H1 (cell line): ENCODE results near the gene C6orf120. TPM values are rescaled to one million over a fixed set of nuclear protein-coding genes. Genes with fewer than 3 reads are reported as not detected.

Experiments
- CTCF ChIA-PET: fragments of 300-600 bp; sonication (Branson Sonifier 250); formaldehyde crosslinking; loops from one replicate; lab custom pipeline; 2021; ENCODE audit not compliant: partially characterized antibody; lab: Charles Lee
- POLR2A ChIA-PET: fragments of 300-600 bp; sonication (Branson Sonifier 250); formaldehyde crosslinking; loops from one replicate; lab custom pipeline; 2021; ENCODE audit warnings: inconsistent platforms; ENCODE audit not compliant: partially characterized antibody; lab: Charles Lee
- DNase-seq, 2 experiments: peaks; one replicate each; pipeline versions ENCODE4 v3.0.0 to v3.0.0-alpha.2; 2010 to 2022; ENCODE audit warnings: low spot score in 2 of 2, low read depth in 1 of 2, mixed read lengths in 1 of 2
- FAIRE-seq: peaks from 2 replicates; lab custom pipeline; 2011; peaks lifted over from hg19 to GRCh38; lab: Jason Lieb, UNC
- H2AFZ ChIP-seq: 2 replicates; pipeline ENCODE4 v1.8.1; 2012; ENCODE audit warnings: low read length, inconsistent platforms
- H2AK5ac ChIP-seq: 2 replicates; pipeline ENCODE4 v1.6.1; 2013; ENCODE audit warnings: low read depth, low read length
- H2BK120ac ChIP-seq: replicated peaks from 2 replicates; pipeline ENCODE3; 2013; ENCODE audit warnings: low read depth, low read length, inconsistent platforms
- H2BK12ac ChIP-seq: 2 replicates; pipeline ENCODE4 v1.6.1; 2013; ENCODE audit warnings: low read depth, low read length
- H2BK15ac ChIP-seq: 2 replicates; pipeline ENCODE4 v1.6.1; 2013; ENCODE audit warnings: low read length
- H2BK20ac ChIP-seq: 2 replicates; pipeline ENCODE4 v1.6.1; 2013; ENCODE audit warnings: low read length
- H2BK5ac ChIP-seq: 2 replicates; pipeline ENCODE4 v1.6.1; 2013; ENCODE audit warnings: low read depth, low read length
- H3K14ac ChIP-seq: 2 replicates; pipeline ENCODE4 v1.6.1; 2013; ENCODE audit warnings: inconsistent platforms; ENCODE audit not compliant: insufficient read length
- H3K18ac ChIP-seq: 2 replicates; pipeline ENCODE4 v1.6.1; 2013; ENCODE audit warnings: low read length; ENCODE audit errors: extremely low read depth
- H3K23ac ChIP-seq: 2 replicates; pipeline ENCODE4 v1.6.1; 2013; ENCODE audit warnings: inconsistent platforms; ENCODE audit not compliant: insufficient read length
- H3K23me2 ChIP-seq: 2 replicates; pipeline ENCODE4 v1.6.1; 2013; ENCODE audit warnings: low read depth, low read length
- H3K27ac ChIP-seq: 2 replicates; pipeline ENCODE4 v1.6.1; 2011; ENCODE audit warnings: low read depth, low read length, inconsistent platforms
- H3K27me3 ChIP-seq, 4 experiments: replicated peaks in 1 of 4; 1 replicate in 1 of 4; 2 replicates in 3 of 4; pipeline versions ENCODE4 v1.6.1 to v1.8.1; 2011 to 2013; ENCODE audit warnings: low read length in 3 of 4, mild to moderate bottlenecking in 3 of 4, inconsistent platforms in 2 of 4, mixed read lengths in 2 of 4, moderate library complexity in 1 of 4; ENCODE audit not compliant: control insufficient read depth in 3 of 4, insufficient read depth in 3 of 4; ENCODE audit errors: extremely low read depth in 1 of 4
- H3K36me3 ChIP-seq, 4 experiments: 2 replicates each; pipeline versions ENCODE4 v1.6.1 to v1.8.1; 2011 to 2013; ENCODE audit warnings: mild to moderate bottlenecking in 4 of 4, low read length in 3 of 4, moderate library complexity in 2 of 4, control low read depth in 1 of 4, inconsistent platforms in 1 of 4; ENCODE audit not compliant: insufficient read depth in 4 of 4, control insufficient read depth in 2 of 4
- H3K4ac ChIP-seq: replicated peaks from 2 replicates; pipeline ENCODE3; 2013; ENCODE audit warnings: low read length, low read depth, mixed read lengths, inconsistent platforms; ENCODE audit not compliant: insufficient read length
- H3K4me1 ChIP-seq, 4 experiments: replicated peaks in 1 of 4; 1 replicate in 1 of 4; 2 replicates in 3 of 4; pipeline versions ENCODE4 v1.6.1 to v1.8.1; 2011 to 2013; ENCODE audit warnings: low read length in 3 of 4, inconsistent platforms in 2 of 4, mixed read lengths in 1 of 4; ENCODE audit not compliant: insufficient read depth in 4 of 4, control insufficient read depth in 3 of 4
- H3K4me2 ChIP-seq, 2 experiments: 2 replicates each; pipeline versions ENCODE4 v1.6.1 to v1.8.1; 2011 to 2013; ENCODE audit warnings: low read depth in 2 of 2, low read length in 2 of 2, control low read depth in 1 of 2, inconsistent platforms in 1 of 2, mild to moderate bottlenecking in 1 of 2; ENCODE audit not compliant: insufficient read depth in 1 of 2
- H3K4me3 ChIP-seq, 4 experiments: fragments of 200-600, 300-600 bp in 1 of 4; sonication (generic), shearing (Covaris generic), sonication (Bioruptor Twin) in 1 of 4; 2 replicates each; pipeline versions ENCODE4 v1.5.1 to v1.8.1; 2011 to 2016; ENCODE audit warnings: low read length in 4 of 4, low read depth in 3 of 4, control low read depth in 2 of 4, inconsistent platforms in 2 of 4, mild to moderate bottlenecking in 2 of 4, mixed read lengths in 1 of 4, moderate library complexity in 1 of 4; ENCODE audit not compliant: insufficient read depth in 2 of 4; ENCODE audit errors: extremely low read depth in 1 of 4
- H3K56ac ChIP-seq: replicated peaks from 2 replicates; pipeline ENCODE3; 2013; ENCODE audit warnings: low read depth, mild to moderate bottlenecking, mixed read lengths, low read length, inconsistent platforms; ENCODE audit not compliant: insufficient read length
- H3K79me1 ChIP-seq: 2 replicates; pipeline ENCODE4 v1.6.1; 2013; ENCODE audit warnings: low read depth, low read length, control low read depth
- H3K79me2 ChIP-seq, 2 experiments: 2 replicates each; pipeline versions ENCODE4 v1.6.1 to v1.8.1; 2012 to 2013; ENCODE audit warnings: low read length in 2 of 2, mild to moderate bottlenecking in 2 of 2, inconsistent platforms in 1 of 2; ENCODE audit not compliant: insufficient read depth in 2 of 2, control insufficient read depth in 1 of 2
- H3K9ac ChIP-seq, 4 experiments: replicated peaks in 1 of 4; 1 replicate in 1 of 4; 2 replicates in 3 of 4; pipeline versions ENCODE4 v1.6.1 to v1.8.1; 2011 to 2013; ENCODE audit warnings: low read depth in 3 of 4, low read length in 3 of 4, control low read depth in 2 of 4, mild to moderate bottlenecking in 2 of 4, moderate library complexity in 2 of 4, inconsistent platforms in 1 of 4; ENCODE audit errors: extremely low read depth in 1 of 4
- H3K9me3 ChIP-seq, 2 experiments: 2 replicates each; pipeline versions ENCODE4 v1.6.1 to v1.8.1; 2012 to 2013; ENCODE audit warnings: mild to moderate bottlenecking in 2 of 2, moderate library complexity in 2 of 2, control low read depth in 1 of 2, inconsistent platforms in 1 of 2, low read depth in 1 of 2, low read length in 1 of 2, mixed read lengths in 1 of 2; ENCODE audit not compliant: insufficient read depth in 2 of 2
- H4K20me1 ChIP-seq, 2 experiments: replicated peaks in 1 of 2; 2 replicates each; pipeline versions ENCODE3 to v1.8.1; 2011 to 2013; ENCODE audit warnings: inconsistent platforms in 2 of 2, low read length in 2 of 2, mild to moderate bottlenecking in 1 of 2; ENCODE audit not compliant: insufficient read depth in 2 of 2, control insufficient read depth in 1 of 2
- H4K5ac ChIP-seq: 2 replicates; pipeline ENCODE4 v1.6.1; 2013; ENCODE audit warnings: low read length, low read depth, mixed read lengths, inconsistent platforms; ENCODE audit not compliant: insufficient read length
- H4K8ac ChIP-seq: 2 replicates; pipeline ENCODE4 v1.8.0; 2013; ENCODE audit warnings: mild to moderate bottlenecking, moderate library complexity, low read length, inconsistent platforms; ENCODE audit not compliant: insufficient read depth; ENCODE audit errors: extremely low read depth
- H4K91ac ChIP-seq: replicated peaks from 2 replicates; pipeline ENCODE3; 2013; ENCODE audit warnings: low read length, mixed read lengths, inconsistent platforms; ENCODE audit not compliant: insufficient read length
- BACH1 ChIP-seq: IDR thresholded peaks from 2 replicates; pipeline ENCODE4 v1.6.1; 2012; ENCODE audit warnings: low read length, improper control_type of control experiment
- CBX5 ChIP-seq: fragments of 300-800, 300-1000 bp; sonication (generic); IDR thresholded peaks from 2 replicates; pipeline ENCODE4 v1.7.1; 2016; ENCODE audit warnings: antibody characterized with exemption, low read length, low read depth
- EP300 ChIP-seq, 2 experiments: IDR thresholded peaks; 1 replicate in 1 of 2; 2 replicates in 1 of 2; pipeline ENCODE4 v1.6.1; 2011 to 2012; ENCODE audit warnings: low read depth in 2 of 2, low read length in 2 of 2, mild to moderate bottlenecking in 2 of 2, borderline replicate concordance in 1 of 2, inconsistent platforms in 1 of 2, moderate library complexity in 1 of 2
- GABPA ChIP-seq: IDR thresholded peaks from 2 replicates; pipeline ENCODE4 v1.6.1; 2011; ENCODE audit warnings: mild to moderate bottlenecking, low read length, moderate library complexity, borderline replicate concordance; ENCODE audit not compliant: insufficient read depth
- JUND ChIP-seq: IDR thresholded peaks from 2 replicates; pipeline ENCODE4 v1.6.1; 2011; ENCODE audit warnings: mild to moderate bottlenecking, improper control_type of control experiment, low read length
- KDM4A ChIP-seq: IDR thresholded peaks from one replicate; pipeline ENCODE4 v1.7.1; 2012; ENCODE audit warnings: low read depth, mild to moderate bottlenecking, moderate library complexity, low read length, inconsistent platforms; ENCODE audit not compliant: severe bottlenecking
- MAX ChIP-seq: IDR thresholded peaks from 2 replicates; pipeline ENCODE4 v1.6.1; 2012; ENCODE audit warnings: inconsistent platforms
- NRF1 ChIP-seq: IDR thresholded peaks from 2 replicates; pipeline ENCODE4 v1.6.1; 2011; ENCODE audit warnings: mild to moderate bottlenecking, low read depth, low read length, improper control_type of control experiment
- POLR2A ChIP-seq, 2 experiments: IDR thresholded peaks; 1 replicate in 1 of 2; 2 replicates in 1 of 2; pipeline ENCODE4 v1.6.1; 2011; ENCODE audit warnings: low read depth in 2 of 2, low read length in 2 of 2, mild to moderate bottlenecking in 2 of 2; ENCODE audit errors: control extremely low read depth in 1 of 2
- RFX5 ChIP-seq: IDR thresholded peaks from 2 replicates; pipeline ENCODE4 v1.6.1; 2011; ENCODE audit warnings: low read depth, low read length, improper control_type of control experiment, borderline replicate concordance
- SIN3A ChIP-seq, 2 experiments: IDR thresholded peaks in 1 of 2; conservative IDR thresholded peaks in 1 of 2; 2 replicates each; pipeline ENCODE4 v1.6.1; 2011 to 2012; ENCODE audit warnings: low read length in 2 of 2, improper control_type of control experiment in 1 of 2, low read depth in 1 of 2, mild to moderate bottlenecking in 1 of 2
- SP1 ChIP-seq: IDR thresholded peaks from 2 replicates; pipeline ENCODE4 v1.6.1; 2011; ENCODE audit warnings: low read depth, low read length
- SP4 ChIP-seq: IDR thresholded peaks from 2 replicates; pipeline ENCODE4 v1.6.1; 2012; ENCODE audit warnings: low read length, inconsistent platforms
- TAF7 ChIP-seq: optimal IDR thresholded peaks from 2 replicates; pipeline ENCODE3; 2011; ENCODE audit warnings: low read depth, mild to moderate bottlenecking, inconsistent platforms, low read length, moderate library complexity, borderline replicate concordance
- polyA plus RNA-seq, 7 experiments: library from polyadenylated mRNA; depleted of rRNA in 3 of 7; stranded (reverse) in 5 of 7; unstranded in 2 of 7; fragments of >200 nt in 5 of 7; fragments of 200-250 nt in 2 of 7; gene quantifications; 1 replicate in 5 of 7; 2 replicates in 1 of 7; 4 replicates in 1 of 7; pipeline versions ENCODE4 v1.2.1 to v1.2.3, GENCODE V29; 2011 to 2013; ENCODE audit warnings: missing spikeins in 2 of 7, mixed read lengths in 2 of 7
- total RNA-seq: library from RNA; stranded (reverse); fragmentation: NEBNext Ultra II Directional; extraction: Animal tissue kit (Norgen Biotek cat#: 25700); gene quantifications from 2 replicates; pipeline ENCODE4 v1.2.1, GENCODE V29; 2021

C6orf120 gene
- total and polyA plus RNA-seq, 2 of the 8 experiments (the other 6 are each of a cell fraction or from before 2014, with no cell fraction given): 16.2 to 30.6 TPM

GRCh38 chr6:169709293-169709692 lies 7.4 kb downstream of the C6orf120 start:
- H3K23ac ChIP-seq: no peak overlapping the region
- no peak overlapping the region for H3K9ac ChIP-seq
- no peak overlapping the region for H3K4me2 ChIP-seq
- no peak overlapping the region for H2BK120ac ChIP-seq
- peaks cover 0 to 9% of the 10 kb centered on the region in 2 experiments; a peak in 2 of 4 replicates for H3K79me2 ChIP-seq
- no peak overlapping the region for H3K4ac ChIP-seq
- H4K8ac ChIP-seq: no peak overlapping the region
- TF ChIP-seq NRF1 (no peak), JUND (no peak), EP300 (IDR thresholded peaks at IDR 0.05; ENCODE audit: borderline replicate concordance in 1 of 2, low read depth in 2 of 2, low read length in 2 of 2) (no peak), TAF7 (no peak), BACH1 (no peak), RFX5 (no peak), SP4 (no peak), KDM4A (no peak), CBX5 (no peak), SIN3A (conservative IDR thresholded peaks at IDR 0.05 in 1 of 2, IDR thresholded peaks at IDR 0.05 in 1 of 2; ENCODE audit: low read depth in 1 of 2, low read length in 2 of 2) (no peak), GABPA (no peak), SP1 (no peak), POLR2A (IDR thresholded peaks at IDR 0.05; ENCODE audit: control extremely low read depth in 1 of 2, low read depth in 2 of 2, low read length in 2 of 2) (no peak), MAX (no peak)
- TF ChIP-seq, all 59 proteins: peak for 0
- Histone ChIP-seq H4K91ac (no peak overlapping the region), H3K27ac (no peak overlapping the region), H2AK5ac (no peak overlapping the region), H3K18ac (no peak overlapping the region), H3K79me1 (no peaks in the 10 kb centered on the region), H2BK5ac (no peak overlapping the region), H4K20me1 (peaks cover 1 to 5% of the 10 kb centered on the region in 2 experiments), H2AFZ (no peak overlapping the region), H2BK15ac (no peak overlapping the region), H3K36me3 (peaks cover 0 to 66% (median 16%) of the 10 kb centered on the region in 4 experiments; a peak in 7 of 8 replicates), H3K14ac (no peak overlapping the region), H3K4me1 (no peaks in the 10 kb centered on the region), H3K9me3 (no peaks in the 10 kb centered on the region), H3K27me3 (no peaks in the 10 kb centered on the region), H3K56ac (no peak overlapping the region), H2BK20ac (no peak overlapping the region), H3K4me3 (no peak overlapping the region), H4K5ac (no peak overlapping the region), H3K23me2 (no peaks in the 10 kb centered on the region), H2BK12ac (no peak overlapping the region)
- DNase-seq: no peak
- ChIA-PET POLR2A (interaction anchor here (0.8 to 5.3 kb wide), 2 partner anchors 8 to 42 kb away, joined by 3 to 22 read pairs; partner anchors contain the start of genes C6orf120, DYNLT2, ERMARD and WDR27), CTCF (interaction anchor here (1.1 to 1.5 kb wide), 2 partner anchors 12 kb away, joined by 3 to 4 read pairs; no protein-coding TSS in a partner anchor)
- no peak for FAIRE-seq
